ENCODE measurements around the gene ASAP2.

The ASAP2 gene

DNA sequence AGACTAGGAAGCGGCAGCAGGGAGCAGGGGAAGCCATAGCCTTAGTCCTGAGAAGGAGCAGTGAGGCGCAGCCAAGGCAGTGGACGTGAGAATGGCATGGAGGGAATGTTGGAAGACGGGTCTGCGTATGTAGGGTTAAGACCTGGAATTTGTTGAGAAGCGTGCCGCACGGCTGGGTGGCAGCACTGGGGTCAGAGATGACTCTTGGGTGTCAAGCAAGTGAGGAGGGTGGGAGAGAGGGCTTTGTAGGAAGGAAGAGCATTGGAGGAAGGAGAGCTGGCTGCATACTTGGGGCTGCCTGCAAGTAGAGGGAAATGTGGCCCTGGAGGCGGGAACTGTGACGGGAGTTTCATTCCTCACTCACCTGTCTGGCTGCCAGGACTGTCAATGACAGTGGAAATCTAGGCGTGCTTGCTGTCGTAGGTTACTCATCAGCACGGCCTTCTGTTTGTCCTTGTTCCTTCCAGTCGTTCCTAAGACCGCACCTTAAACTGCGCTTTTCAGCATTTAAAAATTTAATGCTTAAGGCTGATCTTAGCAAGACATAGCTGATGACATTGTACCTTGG, 108.8 kb downstream of the ASAP2 start:
- DNase-seq (ENCODE audit: low read depth in 3 of 3, low spot score in 1 of 3), result no peak

DNA sequence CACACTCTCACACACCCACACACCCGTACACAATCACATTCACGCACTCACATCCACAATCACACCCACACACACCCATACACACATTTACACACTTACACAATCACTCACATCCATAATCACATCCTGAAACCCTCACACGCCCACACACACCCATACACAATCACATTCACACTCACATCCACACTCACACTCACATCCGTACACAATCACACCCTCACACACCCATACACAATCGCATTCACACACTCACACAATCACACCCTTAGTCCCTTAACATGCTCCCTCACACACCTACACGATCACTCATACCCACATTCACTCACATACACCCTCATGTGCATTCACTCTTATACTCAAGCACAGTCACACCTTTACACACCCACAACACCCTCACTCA, 110.9 kb downstream of the ASAP2 start:
- DNase-seq (ENCODE audit: low read depth in 3 of 3, low spot score in 1 of 3), result no peak

GRCh38 chr2:9318461-9319337, 112.1 kb downstream of the ASAP2 start:
- no peak for DNase-seq (ENCODE audit: low read depth in 3 of 3, low spot score in 1 of 3)

DNA sequence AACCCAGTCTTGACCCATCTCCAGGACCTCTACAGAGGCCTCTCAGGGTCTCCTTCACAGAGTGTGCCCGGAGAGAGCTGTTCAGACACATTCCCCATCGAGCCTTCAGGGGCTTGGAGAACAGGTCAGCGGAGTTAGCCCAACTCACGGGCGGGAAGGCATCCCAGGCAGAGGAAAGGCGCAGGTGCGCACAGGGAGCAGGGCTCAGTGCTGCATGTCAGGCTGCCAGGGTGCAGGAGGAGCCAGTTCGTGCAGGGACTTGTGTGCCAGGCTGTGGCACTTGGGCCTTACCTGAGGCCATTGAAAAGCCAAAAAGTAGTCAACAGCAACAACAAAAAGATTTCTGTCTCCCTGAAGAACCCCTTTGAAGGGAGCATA, 112.7 kb downstream of the ASAP2 start:
- no peak for DNase-seq (ENCODE audit: low read depth in 3 of 3, low spot score in 1 of 3)

DNA sequence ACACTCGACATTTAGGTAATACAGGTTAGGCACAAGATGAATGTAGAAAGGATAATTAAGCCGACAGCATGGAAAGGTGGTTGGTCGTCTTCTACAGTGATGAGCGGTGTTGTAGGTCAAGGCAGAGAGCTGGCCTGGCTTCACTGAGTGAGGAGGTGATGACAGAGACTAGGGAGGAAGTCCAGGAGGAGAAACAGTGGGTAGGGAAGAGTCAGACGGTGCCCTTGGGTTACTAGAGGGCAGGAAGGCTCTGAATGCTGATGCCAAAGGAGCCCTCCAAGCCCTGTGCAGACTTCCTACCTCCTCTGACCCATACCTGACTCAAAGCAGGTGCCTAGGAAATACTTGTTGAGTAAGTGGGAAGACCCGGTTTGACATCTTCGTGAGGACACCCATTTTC, 116.0 kb downstream of the ASAP2 start:
- DNase-seq (ENCODE audit: low read depth in 3 of 3, low spot score in 1 of 3), result no peak

DNA sequence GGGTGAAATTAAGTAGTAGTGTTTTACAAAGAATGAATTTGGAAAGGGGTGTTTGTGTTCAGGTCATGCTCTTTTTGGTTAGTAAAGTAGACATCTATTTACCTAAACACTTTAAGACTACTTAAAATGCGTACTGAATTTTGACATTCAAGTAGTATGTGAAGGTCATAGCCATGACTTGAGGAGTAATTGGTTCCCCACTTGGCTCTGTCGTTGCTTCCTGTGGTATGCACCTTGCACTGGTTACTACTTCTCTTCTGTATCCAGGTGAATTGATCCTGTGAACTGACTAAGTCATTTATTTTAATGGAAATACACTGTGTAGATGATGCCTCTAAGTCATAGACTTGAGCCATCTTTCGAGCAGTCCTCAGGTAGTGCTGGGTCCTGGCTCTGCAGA, 118.8 kb downstream of the ASAP2 start:
- no peak for DNase-seq (ENCODE audit: low read depth in 3 of 3, low spot score in 1 of 3)

- no peak for DNase-seq (ENCODE audit: low read depth in 3 of 3, low spot score in 1 of 3)
These were observed 120.4 kb downstream of the ASAP2 start for GRCh38 chr2:9326975-9327374.

DNA sequence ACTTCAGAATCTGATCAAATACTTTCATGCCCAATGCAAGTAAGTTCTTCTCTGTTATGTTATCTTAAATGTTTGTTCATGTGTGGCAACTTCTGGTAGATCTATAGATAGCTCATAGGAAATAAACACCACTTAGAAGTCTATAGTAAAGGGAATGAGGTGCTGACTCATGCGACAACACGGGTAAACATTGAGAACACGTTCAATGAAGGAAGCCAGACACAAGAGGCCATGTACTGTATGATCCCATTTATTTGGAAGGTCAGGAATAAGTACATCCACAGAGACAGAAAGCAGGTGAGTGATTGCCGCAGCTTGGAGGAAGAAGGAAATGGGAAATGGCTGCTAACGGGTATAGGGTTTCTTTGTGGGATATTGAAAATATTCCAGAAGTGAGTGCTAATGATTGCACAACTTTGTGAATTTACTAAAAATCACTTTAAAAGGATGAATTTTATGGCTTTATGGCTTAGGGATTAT, 121.3 kb downstream of the ASAP2 start:
- no peak for DNase-seq (ENCODE audit: low read depth in 3 of 3, low spot score in 1 of 3)

GRCh38 chr2:9328931-9329330, 122.3 kb downstream of the ASAP2 start:
- DNase-seq (ENCODE audit: low read depth in 3 of 3, low spot score in 1 of 3), result no peak

DNA sequence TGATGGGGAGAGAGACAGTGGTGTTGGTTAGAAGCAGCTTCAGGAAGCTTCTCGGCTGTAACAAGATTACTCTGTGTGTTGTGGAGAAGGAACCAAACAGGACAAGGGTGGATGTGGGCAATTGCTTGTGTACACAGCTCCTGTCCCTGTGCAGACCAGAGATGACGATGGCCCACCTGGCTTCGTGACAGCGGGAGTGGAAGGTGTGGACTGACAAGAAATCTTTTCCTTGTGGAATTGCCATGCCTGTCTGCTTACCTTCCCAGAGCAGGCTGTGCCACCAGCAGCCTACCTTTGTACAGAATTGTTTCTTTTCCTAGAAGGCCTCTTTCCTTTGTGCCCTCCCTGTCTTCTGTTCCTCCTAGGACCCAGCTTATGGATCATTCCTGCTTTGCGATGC, 122.9 kb downstream of the ASAP2 start:
- DNase-seq (ENCODE audit: low read depth in 3 of 3, low spot score in 1 of 3), result no peak

DNA sequence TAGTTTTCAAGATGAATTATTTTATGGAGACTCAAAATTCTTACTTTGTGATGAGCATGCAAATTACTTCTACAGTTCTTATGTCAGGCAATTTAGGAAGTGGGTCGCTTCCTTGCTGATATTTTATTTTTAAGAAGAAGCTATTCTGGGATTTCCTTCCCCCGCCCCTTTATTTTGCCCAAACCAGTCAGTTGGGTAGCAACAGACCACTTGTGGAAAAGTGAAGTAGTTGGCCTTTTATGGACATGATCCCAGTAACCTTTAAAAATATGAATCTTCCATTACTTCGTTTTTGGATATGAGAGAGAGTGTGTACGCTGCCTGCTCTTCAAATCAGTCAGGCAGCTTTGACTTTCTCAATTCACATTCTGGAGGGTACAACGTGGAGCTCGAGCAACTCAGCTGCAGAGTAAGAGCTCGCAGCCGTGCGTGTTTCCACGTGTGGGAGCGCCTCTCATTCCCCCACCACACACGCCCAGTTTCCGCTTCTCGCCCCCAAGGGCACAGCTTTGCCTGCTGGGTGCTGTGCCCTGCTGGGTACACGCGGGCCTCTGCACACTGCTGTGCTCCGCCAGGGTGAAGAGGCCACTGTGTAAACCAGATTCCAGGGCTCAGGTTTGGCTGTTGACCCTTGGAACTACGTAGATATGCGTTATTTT, 124.1 kb downstream of the ASAP2 start:
- no peak for DNase-seq (ENCODE audit: low read depth in 3 of 3, low spot score in 1 of 3)

DNA sequence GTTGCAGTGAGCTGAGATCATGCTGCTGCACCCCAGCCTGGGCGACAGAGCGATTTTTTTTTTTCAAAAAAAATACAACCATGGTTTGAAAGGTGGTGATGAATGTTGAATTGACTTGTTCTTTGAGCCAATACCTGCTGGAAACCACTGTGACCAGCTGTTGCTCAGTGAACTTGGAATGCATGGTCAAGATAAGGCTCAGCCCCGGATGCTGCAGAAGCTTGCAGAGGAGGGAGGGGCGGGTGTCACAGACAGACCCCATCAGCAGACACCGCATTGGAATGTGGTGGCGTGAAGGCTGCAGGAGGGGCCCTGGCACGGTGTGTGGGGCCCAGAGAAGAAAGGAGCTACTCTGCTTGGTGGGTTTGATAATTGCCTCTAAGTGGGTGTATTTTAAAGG, 125.1 kb downstream of the ASAP2 start:
- DNase-seq (ENCODE audit: low read depth in 3 of 3, low spot score in 1 of 3), result no peak

GRCh38 chr2:9332136-9332852, 125.7 kb downstream of the ASAP2 start:
- DNase-seq (ENCODE audit: low read depth in 3 of 3, low spot score in 1 of 3), result no peak

DNA sequence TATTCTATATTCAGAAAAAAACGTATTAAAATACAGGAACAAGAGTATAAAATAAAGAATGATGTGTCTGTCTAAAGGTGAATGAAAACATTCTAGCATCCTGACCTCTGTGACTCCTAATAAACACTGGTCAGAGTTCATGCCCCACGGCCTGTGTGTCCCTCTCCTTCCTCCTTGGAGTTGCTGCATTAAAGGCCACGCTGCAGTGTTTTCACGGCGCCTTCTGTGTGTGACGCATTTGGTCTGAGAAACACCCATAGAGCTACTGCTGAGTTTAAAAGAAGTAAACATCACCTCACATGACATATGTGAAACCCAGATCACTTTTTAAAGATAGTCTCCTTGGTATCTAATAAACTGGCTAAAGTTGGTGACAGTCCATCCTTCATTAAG, 126.2 kb downstream of the ASAP2 start:
- DNase-seq (ENCODE audit: low read depth in 3 of 3, low spot score in 1 of 3), result no peak

DNA sequence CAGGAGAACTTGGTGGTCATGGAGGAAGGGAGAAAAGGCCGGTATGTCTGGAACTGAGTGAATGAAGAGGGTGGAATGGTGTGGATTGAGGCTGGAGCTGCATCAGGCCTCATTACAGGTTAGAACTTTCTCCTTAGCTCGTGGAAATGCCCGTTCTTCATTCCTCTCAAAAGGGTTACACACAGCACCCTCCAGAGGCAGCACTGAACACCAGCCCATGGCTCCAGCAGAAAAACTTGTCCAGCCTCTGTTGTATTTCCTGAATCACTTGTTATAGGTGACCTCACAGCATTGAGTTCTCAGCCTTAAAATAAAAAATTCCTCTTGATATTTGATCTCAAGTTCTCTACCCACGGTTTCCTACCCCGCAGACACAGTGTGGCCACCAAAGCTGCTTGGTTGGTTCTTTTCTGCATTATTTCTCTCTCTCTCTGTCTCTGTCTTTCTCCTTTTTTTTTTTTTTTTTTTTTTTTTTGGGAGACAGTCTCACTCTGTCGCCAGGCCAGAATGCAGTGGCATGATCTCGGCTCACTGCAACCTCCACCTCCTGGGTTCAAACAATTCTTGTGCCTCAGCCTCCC, 127.1 kb downstream of the ASAP2 start:
- DNase-seq (ENCODE audit: low read depth in 3 of 3, low spot score in 1 of 3), result no peak

DNA sequence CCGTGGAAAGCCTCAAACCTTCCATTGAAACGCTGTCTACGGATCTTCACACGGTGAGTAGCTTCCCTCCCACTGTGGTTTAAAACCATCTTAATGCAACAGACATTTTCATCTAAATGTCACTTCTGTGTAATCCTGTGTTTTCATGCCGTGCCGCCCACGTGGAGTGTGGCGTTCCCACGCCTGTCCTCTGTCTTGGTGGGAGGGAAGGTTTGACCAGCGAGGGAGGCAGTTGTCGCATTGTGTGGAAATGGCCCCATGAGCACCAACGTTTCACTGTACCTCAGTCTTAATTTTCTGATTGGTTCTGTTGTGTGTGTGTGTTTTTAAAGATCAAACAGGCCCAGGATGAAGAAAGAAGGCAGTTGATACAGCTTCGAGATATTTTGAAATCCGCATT, 128.1 kb downstream of the ASAP2 start:
- DNase-seq (ENCODE audit: low read depth in 3 of 3, low spot score in 1 of 3), result no peak

DNA sequence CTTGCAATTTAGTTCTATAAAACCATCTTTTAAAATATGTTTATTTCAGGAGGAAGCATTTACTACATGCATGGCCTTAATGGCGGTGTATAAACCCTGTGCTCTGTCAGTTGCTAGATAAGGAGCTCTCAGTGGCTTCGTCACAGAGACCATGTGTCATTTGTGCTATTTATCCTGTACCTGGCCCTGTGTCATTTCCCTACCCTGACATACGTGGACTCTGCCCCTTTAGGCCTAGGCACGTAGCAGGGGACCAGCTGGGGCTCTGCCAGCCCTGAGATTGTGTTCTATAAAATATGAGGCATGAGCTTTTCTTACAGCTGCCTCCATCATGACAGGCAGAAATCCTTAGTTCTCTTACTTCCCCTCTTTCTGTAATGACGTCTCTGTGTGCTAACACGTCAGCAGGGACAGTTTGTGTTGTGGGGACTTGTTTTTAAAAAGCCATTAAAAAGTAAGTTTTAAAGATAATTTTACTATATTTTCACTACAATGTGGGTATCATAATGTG, 128.8 kb downstream of the ASAP2 start:
- no peak for DNase-seq (ENCODE audit: low read depth in 3 of 3, low spot score in 1 of 3)

DNA sequence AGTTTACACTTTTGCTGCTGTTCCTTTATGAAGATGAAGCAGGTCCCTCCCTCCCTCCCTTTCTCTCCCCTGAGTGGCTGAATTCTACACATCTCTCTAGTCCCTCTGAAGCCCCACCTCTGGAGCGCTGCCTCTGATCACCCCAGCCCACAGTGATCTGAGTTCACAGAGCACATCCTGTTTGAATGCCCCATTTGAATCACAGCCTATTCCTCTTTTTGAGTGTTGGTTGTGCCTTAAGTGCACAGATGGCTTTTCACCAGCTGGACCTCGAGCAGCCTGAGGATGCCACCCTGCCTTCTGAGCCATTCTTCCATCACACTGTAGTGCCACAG, 129.6 kb downstream of the ASAP2 start:
- no peak for DNase-seq (ENCODE audit: low read depth in 3 of 3, low spot score in 1 of 3)

- no peak for DNase-seq (ENCODE audit: low read depth in 3 of 3, low spot score in 1 of 3)
These were observed 130.1 kb downstream of the ASAP2 start for GRCh38 chr2:9336576-9337314.

DNA sequence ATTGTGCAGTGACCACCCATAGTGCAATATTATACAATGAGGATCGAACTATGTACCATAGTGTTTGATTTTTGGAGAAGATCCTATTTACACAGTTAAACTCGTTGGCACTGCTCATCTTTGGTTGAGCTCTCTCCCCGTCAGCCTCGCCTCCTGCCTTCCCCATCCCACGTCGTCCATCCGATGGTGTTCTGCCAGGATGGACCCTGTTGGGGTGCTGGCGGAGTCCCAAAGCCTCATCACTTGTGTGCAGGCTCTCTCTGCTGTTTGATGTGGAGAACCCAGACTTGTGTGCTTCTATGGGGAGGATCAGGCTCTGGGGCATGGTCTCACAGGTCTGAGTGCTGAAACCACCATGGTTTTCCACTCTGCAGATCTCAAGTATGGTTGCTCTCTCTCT, 131.3 kb downstream of the ASAP2 start:
- DNase-seq (ENCODE audit: low read depth in 3 of 3, low spot score in 1 of 3), result no peak
